Loucy (cell line): ENCODE results near the gene GGN.

ENCODE experiments used
- EZH2phosphoT487 ChIP-seq: fragments of 200-600 bp; IDR thresholded peaks from 2 replicates; pipeline ENCODE4 v1.6.1; 2018; ENCODE audit warnings: antibody characterized with exemption, mild to moderate bottlenecking, moderate library complexity, borderline replicate concordance
- TF ChIP-seq, protein P1 (sequence below): fragments of 200-600 bp; sonication (generic); conservative IDR thresholded peaks from 2 replicates; pipeline ENCODE4 v1.5.1; 2014; ENCODE audit warnings: mild to moderate bottlenecking, antibody characterized with exemption, low read length

DNA sequence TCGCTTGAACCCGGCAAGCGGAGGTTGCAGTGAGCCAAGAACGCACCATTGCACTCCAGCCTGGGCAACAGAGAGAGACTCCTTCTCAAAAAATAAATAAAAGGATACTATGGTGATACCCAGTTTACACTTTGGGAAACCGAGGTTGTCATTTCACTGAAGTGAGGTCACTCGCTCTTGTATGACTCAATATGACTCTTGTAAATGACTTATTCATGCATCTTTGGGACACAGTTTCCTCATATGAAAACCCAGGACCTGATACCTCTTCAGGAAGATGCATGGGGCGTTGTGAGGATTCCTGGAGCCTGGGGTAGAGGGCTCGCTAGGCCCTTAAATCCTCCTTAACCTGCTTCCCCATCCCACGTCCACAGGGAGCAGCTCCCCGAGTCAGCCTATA is 9.0 kb downstream of the GGN start:
- TF ChIP-seq, protein P1, sequence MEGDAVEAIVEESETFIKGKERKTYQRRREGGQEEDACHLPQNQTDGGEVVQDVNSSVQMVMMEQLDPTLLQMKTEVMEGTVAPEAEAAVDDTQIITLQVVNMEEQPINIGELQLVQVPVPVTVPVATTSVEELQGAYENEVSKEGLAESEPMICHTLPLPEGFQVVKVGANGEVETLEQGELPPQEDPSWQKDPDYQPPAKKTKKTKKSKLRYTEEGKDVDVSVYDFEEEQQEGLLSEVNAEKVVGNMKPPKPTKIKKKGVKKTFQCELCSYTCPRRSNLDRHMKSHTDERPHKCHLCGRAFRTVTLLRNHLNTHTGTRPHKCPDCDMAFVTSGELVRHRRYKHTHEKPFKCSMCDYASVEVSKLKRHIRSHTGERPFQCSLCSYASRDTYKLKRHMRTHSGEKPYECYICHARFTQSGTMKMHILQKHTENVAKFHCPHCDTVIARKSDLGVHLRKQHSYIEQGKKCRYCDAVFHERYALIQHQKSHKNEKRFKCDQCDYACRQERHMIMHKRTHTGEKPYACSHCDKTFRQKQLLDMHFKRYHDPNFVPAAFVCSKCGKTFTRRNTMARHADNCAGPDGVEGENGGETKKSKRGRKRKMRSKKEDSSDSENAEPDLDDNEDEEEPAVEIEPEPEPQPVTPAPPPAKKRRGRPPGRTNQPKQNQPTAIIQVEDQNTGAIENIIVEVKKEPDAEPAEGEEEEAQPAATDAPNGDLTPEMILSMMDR, result no peak
- TF ChIP-seq EZH2phosphoT487, result no peak
